ENCODE results near the gene TP53I11.

Gene TP53I11

DNA sequence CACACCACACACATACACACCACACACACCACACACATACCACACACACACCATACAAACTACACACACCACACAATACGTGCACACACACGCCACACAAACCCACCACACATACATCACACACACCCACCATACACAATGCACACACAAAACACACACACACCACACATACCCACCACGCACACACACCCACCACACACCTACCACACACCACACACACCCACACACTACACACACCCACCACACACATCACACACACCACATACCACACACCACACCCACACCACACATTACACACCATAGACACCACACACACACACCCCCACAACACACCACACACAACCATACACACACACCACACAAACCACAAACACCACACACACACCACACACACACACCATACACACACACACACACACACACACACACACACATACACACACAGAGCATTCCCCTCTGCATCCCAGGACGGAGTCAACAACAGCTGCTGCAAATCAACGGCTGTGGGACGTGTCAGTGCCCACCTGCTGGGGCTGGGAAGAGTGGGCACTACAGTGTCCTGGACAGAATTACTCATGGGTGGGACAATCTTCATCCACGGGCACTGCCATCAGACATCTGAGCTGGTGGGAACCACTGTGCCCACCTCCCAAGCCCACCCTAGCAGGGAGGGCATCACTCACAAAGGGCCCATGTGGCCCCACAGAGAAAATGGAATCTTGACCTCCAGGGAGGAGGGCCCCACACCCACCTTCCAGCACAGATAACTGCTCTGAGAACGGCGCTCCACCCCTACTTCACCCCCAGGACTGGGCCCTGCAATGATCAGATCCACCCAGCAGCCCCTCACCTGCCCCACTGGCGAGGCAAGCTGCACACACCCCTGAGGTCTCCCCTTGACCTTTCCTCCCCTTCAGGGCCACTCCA lies 8.4 kb downstream of the TP53I11 start:
- H3K4me3 ChIP-seq (replicated peaks; ENCODE audit: low read depth, low read length), result no peak overlapping the region
- no peak for DNase-seq (ENCODE audit: extremely low read depth, low read depth)
- TF ChIP-seq, protein P1, sequence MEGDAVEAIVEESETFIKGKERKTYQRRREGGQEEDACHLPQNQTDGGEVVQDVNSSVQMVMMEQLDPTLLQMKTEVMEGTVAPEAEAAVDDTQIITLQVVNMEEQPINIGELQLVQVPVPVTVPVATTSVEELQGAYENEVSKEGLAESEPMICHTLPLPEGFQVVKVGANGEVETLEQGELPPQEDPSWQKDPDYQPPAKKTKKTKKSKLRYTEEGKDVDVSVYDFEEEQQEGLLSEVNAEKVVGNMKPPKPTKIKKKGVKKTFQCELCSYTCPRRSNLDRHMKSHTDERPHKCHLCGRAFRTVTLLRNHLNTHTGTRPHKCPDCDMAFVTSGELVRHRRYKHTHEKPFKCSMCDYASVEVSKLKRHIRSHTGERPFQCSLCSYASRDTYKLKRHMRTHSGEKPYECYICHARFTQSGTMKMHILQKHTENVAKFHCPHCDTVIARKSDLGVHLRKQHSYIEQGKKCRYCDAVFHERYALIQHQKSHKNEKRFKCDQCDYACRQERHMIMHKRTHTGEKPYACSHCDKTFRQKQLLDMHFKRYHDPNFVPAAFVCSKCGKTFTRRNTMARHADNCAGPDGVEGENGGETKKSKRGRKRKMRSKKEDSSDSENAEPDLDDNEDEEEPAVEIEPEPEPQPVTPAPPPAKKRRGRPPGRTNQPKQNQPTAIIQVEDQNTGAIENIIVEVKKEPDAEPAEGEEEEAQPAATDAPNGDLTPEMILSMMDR (IDR thresholded peaks at IDR 0.05; ENCODE audit: low read depth, low read length, missing control alignments), result no peak

DNA sequence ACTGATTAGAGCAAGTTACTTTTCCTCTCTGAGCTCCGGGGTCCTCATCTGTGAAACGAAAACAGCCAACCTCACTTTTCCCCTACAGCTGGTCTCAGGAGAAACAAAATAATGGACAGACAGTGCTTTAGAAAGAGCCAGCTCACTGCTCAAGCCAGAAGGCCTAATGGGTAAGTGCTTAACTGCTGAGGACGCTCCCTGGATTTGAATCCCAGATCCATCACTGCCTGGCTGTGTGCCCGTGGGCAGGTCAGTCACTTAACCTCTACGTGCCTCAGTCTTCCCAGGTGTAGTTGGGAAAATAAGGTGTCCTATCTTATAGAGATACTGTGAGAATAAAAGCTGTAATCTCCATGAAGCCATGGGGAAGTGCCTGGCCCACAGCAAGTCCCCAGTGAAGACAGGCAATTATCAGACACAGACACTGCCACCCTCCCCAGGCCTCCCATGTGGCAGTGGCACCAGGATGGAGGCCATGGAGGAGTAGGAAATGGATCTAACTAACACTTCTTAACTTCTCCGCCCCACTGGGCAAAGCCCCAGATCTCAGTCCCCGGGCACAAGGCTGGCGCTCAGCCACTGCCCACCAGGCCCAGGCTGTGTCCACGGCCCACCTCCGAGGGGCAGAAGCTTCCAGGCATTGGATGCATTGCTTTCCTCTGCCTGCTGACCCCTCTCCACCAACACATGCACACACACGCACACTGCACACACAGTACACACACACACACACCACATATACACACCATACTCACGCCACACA lies 9.2 kb downstream of the TP53I11 start:
- H3K4me3 ChIP-seq (replicated peaks; ENCODE audit: low read depth, low read length), result no peak overlapping the region
- TF ChIP-seq, protein P1 (IDR thresholded peaks at IDR 0.05; ENCODE audit: low read depth, low read length, missing control alignments), result no peak
- no peak for DNase-seq (ENCODE audit: extremely low read depth, low read depth)

DNA sequence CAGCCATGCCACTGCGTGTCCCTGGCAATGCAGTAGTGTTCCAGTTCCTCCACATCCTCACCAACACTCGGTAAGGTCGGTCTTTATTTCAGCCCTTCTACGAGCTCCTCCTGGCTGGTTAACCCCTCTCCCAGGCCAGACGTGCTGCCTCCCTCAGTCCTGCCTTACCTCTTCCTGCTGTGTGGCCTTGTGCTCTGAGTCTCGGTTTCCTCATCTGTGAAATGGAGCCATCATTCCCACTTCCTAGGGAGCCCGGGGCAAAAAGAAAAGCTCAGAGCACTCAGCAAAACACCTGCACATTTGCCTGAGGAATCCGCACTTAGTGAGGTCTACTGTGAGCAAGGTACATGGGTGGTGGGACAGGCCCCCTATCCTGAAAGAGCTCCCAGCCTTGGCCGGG lies 9.8 kb downstream of the TP53I11 start:
- no peak overlapping the region for H3K4me3 ChIP-seq (replicated peaks; ENCODE audit: low read depth, low read length)
- TF ChIP-seq, protein P1 (IDR thresholded peaks at IDR 0.05; ENCODE audit: low read depth, low read length, missing control alignments), result no peak
- DNase-seq (ENCODE audit: extremely low read depth, low read depth), result no peak

DNA sequence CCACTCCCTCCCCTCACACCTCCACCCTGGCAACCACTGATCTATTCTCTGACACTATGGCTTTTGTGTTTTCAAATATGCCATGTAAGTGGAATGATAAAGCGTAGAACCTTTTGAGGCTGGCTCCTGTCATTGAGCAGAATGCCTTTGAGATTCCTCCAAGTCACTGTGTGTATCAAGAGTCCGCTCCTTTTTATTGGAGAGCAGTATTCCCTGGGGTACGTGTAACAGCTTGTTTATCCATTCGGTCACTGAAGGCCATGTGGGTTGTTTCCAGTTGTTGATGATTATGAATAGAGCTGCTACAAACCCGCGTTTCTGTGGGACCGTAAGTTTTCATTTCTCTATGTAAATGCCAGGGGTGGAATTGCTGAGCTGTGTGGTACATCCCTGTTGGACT lies 10.3 kb downstream of the TP53I11 start:
- H3K4me3 ChIP-seq (replicated peaks; ENCODE audit: low read depth, low read length), result no peak overlapping the region
- DNase-seq (ENCODE audit: extremely low read depth, low read depth), result no peak
- TF ChIP-seq, protein P1 (IDR thresholded peaks at IDR 0.05; ENCODE audit: low read depth, low read length, missing control alignments), result no peak

DNA sequence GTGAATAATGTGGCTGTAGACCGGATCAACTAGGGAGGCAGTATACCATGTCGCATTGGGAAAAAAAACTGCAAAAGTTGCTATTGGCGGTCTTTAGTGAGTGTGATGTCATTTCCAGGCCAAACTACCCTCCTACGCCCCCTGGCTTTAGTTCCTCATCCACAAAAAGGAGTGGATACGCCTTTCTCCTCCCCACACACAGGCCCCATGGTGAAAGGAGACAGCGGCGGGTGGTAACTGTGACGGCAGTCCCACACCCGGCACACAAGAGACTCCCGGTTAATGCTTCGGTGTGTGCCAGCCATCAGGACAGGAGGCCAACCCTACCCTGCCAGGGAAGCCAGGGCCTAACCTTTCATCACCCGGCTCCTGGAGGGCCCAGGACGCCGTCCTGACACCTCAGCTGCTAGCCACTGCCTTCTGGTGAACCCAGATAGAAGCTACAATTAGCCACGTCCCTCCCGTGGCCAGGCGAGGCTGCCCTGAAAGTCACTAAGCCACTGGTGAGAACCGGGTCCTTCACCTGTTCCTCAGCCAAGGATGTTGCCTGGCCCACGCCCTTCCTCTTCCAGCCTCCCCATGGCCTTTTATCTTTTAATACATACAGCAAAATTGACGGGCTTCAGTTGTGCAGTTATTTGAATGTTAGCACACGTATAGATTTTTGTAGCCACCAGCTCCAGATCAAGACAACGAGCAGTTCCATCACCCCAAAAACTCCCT lies 10.8 kb downstream of the TP53I11 start:
- TF ChIP-seq, protein P1 (IDR thresholded peaks at IDR 0.05; ENCODE audit: low read depth, low read length, missing control alignments), result peak; percentile 10
- no peak for DNase-seq (ENCODE audit: extremely low read depth, low read depth)
- no peak overlapping the region for H3K4me3 ChIP-seq (replicated peaks; ENCODE audit: low read depth, low read length)

DNA sequence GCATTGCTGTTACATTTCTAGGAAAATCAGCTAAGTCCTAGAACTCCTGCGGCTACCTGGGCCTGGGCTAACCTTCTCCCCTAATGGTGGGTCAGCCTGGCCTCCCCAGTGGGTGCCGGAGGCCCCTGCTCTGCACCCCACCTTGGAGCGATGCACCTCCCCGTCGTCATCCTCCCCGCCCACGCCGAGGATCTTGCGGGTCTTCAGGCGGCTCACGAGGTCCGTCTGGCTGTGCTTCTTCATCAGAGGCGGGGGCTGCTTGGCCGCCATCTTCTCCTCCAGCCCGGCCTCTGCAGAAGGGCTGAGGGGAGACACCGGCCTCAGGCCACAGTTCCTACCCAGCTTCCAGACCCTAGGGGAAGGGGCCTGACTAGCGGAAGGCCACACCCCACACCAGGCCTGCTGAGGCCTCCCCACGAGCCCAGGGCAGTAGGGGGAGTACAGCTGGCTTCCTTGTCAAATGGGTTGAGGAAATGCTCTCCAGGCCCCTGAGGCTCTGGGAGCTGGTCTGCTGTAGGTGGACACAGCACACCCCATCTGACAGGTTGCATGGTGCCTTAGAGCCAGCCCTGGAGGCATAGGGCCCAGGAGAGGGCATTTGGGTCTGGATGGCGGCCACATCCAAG lies 12.5 kb downstream of the TP53I11 start:
- TF ChIP-seq, protein P1 (IDR thresholded peaks at IDR 0.05; ENCODE audit: low read depth, low read length, missing control alignments), result no peak
- no peak for DNase-seq (ENCODE audit: extremely low read depth, low read depth)
- H3K4me3 ChIP-seq (replicated peaks; ENCODE audit: low read depth, low read length), result no peak overlapping the region
